ENCODE measurements around the gene DYNC1LI2.

The DYNC1LI2 gene

DNA sequence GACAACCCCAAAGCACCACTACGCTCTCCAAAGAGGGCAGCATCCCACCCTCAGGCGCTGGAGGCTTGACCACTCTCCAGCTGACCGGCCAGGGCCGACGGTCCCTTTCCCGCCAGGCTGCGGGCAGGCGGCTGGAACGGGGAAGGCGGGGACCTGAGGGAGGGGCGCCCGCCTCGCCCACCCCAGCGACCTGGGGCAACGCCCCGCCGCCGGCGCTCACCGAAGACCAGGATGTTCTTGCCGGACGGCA, 431 bp downstream of the DYNC1LI2 start:
- no peaks in the 10 kb centered on the region for H3K36me3 ChIP-seq (ENCODE audit: control insufficient read depth, insufficient read depth, low read length)
- no peaks in the 10 kb centered on the region for H3K9me3 ChIP-seq (ENCODE audit: control insufficient read depth, low read length)
- H3K9ac ChIP-seq = peak overlapping the region; percentile 87
- H3K27me3 ChIP-seq (ENCODE audit: control insufficient read depth, insufficient read depth, low read length) = no peaks in the 10 kb centered on the region
- no peak for TF ChIP-seq CTCF (IDR thresholded peaks at IDR 0.05)
- peak overlapping the region; percentile 95 for H3K4me3 ChIP-seq (ENCODE audit: low read depth, low read length)
- peaks cover 12% of the 10 kb centered on the region for H3K4me1 ChIP-seq
- H3K79me2 ChIP-seq = peaks cover 39% of the 10 kb centered on the region
- peak overlapping the region; percentile 95 for H2AFZ ChIP-seq
- peak overlapping the region; percentile 96 for H3K4me2 ChIP-seq (ENCODE audit: low read length)
- H3K27ac ChIP-seq = peak overlapping the region; percentile 86

DNA sequence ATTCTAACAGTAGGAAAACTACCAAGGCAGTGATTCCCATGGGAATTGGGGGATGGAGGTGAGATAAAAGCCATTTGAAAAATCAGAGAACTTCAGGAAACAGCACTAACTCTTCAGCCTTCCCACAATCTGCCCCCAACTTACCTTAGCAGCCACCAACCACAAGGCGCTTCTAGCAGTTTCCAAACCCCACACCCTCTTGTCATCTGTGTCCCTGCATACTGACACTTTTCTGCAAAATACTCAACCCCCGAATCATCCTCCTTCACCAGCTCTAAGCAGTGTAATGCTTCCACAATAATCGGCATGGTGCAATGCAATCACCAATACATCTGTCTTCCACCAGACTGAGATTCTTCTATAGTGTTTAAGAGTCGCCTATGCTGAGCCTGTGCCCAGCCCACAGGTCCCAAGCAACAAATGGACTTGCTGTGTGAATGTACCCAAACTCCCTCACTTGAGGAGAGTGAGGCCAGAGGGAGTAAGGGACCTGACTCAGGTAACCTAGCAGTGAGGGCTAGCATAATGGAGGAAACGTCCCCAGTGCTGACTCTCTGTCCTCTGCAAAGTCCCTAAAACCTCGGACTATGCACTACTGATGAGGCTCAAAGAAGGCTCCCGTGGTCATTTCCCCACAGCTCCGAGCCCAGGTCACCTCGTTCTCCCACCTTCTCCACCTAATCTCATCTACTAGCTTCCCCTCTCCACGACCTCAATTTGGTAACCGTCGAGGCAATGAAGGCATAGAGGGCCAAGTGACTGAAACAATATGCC, 943 bp downstream of the DYNC1LI2 start:
- peak overlapping the region; percentile 95 for H2AFZ ChIP-seq
- no peaks in the 10 kb centered on the region for H3K9me3 ChIP-seq (ENCODE audit: control insufficient read depth, low read length)
- peak overlapping the region; percentile 95 for H3K4me3 ChIP-seq (ENCODE audit: low read depth, low read length)
- peak overlapping the region; percentile 96 for H3K4me2 ChIP-seq (ENCODE audit: low read length)
- peaks cover 39% of the 10 kb centered on the region for H3K79me2 ChIP-seq
- H3K27me3 ChIP-seq (ENCODE audit: control insufficient read depth, insufficient read depth, low read length) = no peaks in the 10 kb centered on the region
- no peaks in the 10 kb centered on the region for H3K36me3 ChIP-seq (ENCODE audit: control insufficient read depth, insufficient read depth, low read length)
- peak overlapping the region; percentile 87 for H3K9ac ChIP-seq
- H3K27ac ChIP-seq = peak overlapping the region; percentile 86
- peaks cover 12% of the 10 kb centered on the region for H3K4me1 ChIP-seq
- no peak for TF ChIP-seq CTCF (IDR thresholded peaks at IDR 0.05)

GRCh38 chr16:66746682-66747081, 4.7 kb downstream of the DYNC1LI2 start:
- Histone ChIP-seq H3K36me3 (ENCODE audit: control insufficient read depth, insufficient read depth, low read length) (no peaks in the 10 kb centered on the region), H2AFZ (no peak overlapping the region), H3K9me3 (ENCODE audit: control insufficient read depth, low read length) (no peaks in the 10 kb centered on the region), H3K27me3 (ENCODE audit: control insufficient read depth, insufficient read depth, low read length) (no peaks in the 10 kb centered on the region), H3K79me2 (peaks cover 33% of the 10 kb centered on the region), H3K4me1 (peaks cover 17% of the 10 kb centered on the region), H3K4me2 (ENCODE audit: low read length) (no peak overlapping the region), H3K4me3 (ENCODE audit: low read depth, low read length) (no peak overlapping the region), H3K27ac (no peak overlapping the region), H3K9ac (no peak overlapping the region)
- TF ChIP-seq CTCF (IDR thresholded peaks at IDR 0.05) = no peak

GRCh38 chr16:66746048-66746447, 5.4 kb downstream of the DYNC1LI2 start:
- Histone ChIP-seq H3K27ac (no peak overlapping the region), H3K4me1 (peaks cover 24% of the 10 kb centered on the region), H3K4me2 (ENCODE audit: low read length) (no peak overlapping the region), H3K79me2 (peaks cover 30% of the 10 kb centered on the region), H3K36me3 (ENCODE audit: control insufficient read depth, insufficient read depth, low read length) (no peaks in the 10 kb centered on the region), H2AFZ (no peak overlapping the region), H3K27me3 (ENCODE audit: control insufficient read depth, insufficient read depth, low read length) (no peaks in the 10 kb centered on the region), H3K9me3 (ENCODE audit: control insufficient read depth, low read length) (no peaks in the 10 kb centered on the region), H3K9ac (no peak overlapping the region), H3K4me3 (ENCODE audit: low read depth, low read length) (no peak overlapping the region)
- TF ChIP-seq CTCF (IDR thresholded peaks at IDR 0.05) = no peak

All from parathyroid adenoma (tissue), 2 donors.